VCaP (cell line): ENCODE measurements around the gene NINL.

Source experiments
- H3K27ac ChIP-seq: fragments of 450-650 bp; 2 replicates; pipeline ENCODE4 v1.5.1; 2017
- TF ChIP-seq, protein P1 (sequence below): fragments of 450-650 bp; conservative IDR thresholded peaks from 2 replicates; pipeline ENCODE4 v1.5.1; 2017; ENCODE audit warnings: mild to moderate bottlenecking, moderate library complexity

Gene NINL

GRCh38 chr20:25460566-25461280 is 124.6 kb downstream of the NINL start:
- TF ChIP-seq, protein P1, sequence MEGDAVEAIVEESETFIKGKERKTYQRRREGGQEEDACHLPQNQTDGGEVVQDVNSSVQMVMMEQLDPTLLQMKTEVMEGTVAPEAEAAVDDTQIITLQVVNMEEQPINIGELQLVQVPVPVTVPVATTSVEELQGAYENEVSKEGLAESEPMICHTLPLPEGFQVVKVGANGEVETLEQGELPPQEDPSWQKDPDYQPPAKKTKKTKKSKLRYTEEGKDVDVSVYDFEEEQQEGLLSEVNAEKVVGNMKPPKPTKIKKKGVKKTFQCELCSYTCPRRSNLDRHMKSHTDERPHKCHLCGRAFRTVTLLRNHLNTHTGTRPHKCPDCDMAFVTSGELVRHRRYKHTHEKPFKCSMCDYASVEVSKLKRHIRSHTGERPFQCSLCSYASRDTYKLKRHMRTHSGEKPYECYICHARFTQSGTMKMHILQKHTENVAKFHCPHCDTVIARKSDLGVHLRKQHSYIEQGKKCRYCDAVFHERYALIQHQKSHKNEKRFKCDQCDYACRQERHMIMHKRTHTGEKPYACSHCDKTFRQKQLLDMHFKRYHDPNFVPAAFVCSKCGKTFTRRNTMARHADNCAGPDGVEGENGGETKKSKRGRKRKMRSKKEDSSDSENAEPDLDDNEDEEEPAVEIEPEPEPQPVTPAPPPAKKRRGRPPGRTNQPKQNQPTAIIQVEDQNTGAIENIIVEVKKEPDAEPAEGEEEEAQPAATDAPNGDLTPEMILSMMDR = no peak
- no peak overlapping the region for H3K27ac ChIP-seq

- TF ChIP-seq, protein P1 = no peak
These were observed 125.3 kb downstream of the NINL start for GRCh38 chr20:25459916-25460535.

DNA sequence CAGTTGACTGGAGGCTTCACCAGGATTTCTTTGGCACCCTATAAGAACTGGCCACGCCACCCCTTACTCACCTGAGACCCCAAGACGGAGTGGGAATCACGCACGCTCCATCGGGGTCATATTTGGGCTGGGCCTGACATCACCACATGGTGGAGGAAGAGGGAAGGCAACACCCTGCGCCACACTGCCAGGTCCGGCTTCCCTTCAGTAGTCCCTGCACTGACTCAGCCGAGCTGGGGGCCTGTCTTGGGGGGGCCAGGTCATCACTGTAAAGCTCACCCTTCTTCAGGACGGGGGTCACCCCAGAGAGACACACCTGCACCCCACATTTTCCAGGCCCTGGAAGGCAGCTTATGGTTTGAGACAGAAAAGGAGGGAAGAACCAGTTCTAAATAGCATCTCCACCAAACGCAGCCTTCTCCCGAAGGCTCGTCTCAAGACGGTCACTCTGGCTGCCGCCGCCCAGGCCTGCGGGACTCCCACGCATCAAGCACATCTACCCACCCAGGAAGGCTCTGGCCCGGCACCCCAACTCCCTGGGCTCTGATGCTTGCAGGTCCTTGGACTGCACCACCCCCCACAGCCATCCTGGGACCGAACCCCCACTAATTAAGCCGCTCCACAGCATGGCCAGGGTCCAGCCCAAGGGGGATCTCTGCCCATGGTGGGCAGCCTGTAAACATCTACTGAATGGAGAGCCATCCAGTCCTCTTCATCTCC is 126.1 kb downstream of the NINL start:
- TF ChIP-seq, protein P1 = no peak

More at GRCh38 chr20:25459916-25460535, 125.3 kb downstream of the NINL start:
- no peak overlapping the region for H3K27ac ChIP-seq

GRCh38 chr20:25457886-25458680 is 127.2 kb downstream of the NINL start:
- TF ChIP-seq, protein P1 = no peak
- no peak overlapping the region for H3K27ac ChIP-seq

More for the DNA sequence above, 126.1 kb downstream of the NINL start:
- H3K27ac ChIP-seq = no peak overlapping the region

- TF ChIP-seq, protein P1 = no peak
- H3K27ac ChIP-seq = peak overlapping the region; percentile 28; the same call in 1 of the 2 replicates
These were observed 131.0 kb downstream of the NINL start for GRCh38 chr20:25454153-25454900.

DNA sequence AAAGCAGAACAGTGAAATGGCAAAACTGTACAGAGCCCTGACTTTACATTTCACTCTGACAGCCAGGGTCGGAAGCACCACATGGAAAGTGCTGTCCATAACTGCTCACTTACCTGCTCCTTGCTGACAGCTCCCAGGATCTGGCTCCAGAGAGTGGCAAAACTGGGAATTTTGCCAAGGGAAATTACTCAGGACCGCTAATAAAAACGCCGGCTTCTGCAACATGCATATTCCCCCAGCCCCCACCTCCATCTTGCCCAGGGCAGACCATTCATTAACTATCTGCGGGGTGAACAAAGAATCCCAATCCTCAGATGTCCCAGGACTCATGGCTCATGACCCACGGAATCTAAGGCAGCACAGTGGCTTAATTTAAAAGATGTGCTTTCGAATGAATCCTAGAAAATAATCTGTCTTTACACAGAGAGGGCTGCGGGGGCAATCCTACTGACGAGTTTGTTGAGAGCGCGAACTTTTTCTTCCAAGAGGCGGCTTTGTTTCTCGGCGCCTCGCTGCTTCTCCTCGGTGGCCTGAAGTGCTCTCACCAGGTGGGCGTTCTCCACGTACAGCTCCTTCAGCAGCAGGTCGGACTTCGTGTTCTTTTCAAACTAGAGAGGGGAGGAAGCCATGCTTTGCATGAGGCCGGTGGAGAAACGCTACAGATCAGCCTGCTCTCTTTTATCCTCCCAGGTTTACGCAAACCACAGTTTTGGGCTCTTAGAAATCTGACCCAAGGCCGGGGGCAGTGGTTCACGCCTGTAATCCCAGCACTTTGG is 132.1 kb downstream of the NINL start:
- TF ChIP-seq, protein P1 = no peak
- peak overlapping the region; percentile 28 for H3K27ac ChIP-seq
